ENCODE measurements around the gene THSD4. TPM values are rescaled to one million over a fixed set of nuclear protein-coding genes. Genes with fewer than 3 reads are reported as not detected.

The THSD4 gene
- polyA plus RNA-seq, 2 of the 4 experiments (the other 2 are of a cell fraction), result 15.8 to 40.7 TPM

DNA sequence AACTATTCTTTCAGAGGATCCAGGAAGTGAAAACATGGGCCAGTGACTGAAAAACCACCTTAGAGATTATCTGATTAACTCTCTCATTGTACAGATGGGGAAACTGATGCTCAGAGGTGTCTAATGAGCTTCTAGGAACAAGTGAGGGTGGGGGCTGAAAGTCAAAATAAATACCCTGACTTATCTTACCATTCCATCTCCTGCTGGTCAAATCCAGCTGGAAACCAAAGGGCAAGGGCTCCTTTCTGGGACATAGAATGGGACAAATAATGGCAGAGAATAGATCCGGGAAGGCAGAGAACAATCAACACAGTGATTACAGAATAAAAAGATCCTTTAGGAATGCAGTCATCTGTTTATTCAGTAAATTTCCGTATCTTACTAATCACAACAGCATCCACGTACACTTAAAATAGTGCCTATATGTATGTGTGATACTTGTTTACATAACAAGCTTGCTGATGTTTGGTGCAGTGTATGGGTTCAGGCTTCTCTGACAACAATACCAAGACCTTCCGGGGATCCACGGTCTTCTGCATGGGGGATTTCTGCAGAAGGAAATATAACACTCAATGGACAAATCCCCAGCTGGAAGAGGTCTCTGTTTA, 173.2 kb downstream of the THSD4 start (continued):
- TF ChIP-seq, protein P1, sequence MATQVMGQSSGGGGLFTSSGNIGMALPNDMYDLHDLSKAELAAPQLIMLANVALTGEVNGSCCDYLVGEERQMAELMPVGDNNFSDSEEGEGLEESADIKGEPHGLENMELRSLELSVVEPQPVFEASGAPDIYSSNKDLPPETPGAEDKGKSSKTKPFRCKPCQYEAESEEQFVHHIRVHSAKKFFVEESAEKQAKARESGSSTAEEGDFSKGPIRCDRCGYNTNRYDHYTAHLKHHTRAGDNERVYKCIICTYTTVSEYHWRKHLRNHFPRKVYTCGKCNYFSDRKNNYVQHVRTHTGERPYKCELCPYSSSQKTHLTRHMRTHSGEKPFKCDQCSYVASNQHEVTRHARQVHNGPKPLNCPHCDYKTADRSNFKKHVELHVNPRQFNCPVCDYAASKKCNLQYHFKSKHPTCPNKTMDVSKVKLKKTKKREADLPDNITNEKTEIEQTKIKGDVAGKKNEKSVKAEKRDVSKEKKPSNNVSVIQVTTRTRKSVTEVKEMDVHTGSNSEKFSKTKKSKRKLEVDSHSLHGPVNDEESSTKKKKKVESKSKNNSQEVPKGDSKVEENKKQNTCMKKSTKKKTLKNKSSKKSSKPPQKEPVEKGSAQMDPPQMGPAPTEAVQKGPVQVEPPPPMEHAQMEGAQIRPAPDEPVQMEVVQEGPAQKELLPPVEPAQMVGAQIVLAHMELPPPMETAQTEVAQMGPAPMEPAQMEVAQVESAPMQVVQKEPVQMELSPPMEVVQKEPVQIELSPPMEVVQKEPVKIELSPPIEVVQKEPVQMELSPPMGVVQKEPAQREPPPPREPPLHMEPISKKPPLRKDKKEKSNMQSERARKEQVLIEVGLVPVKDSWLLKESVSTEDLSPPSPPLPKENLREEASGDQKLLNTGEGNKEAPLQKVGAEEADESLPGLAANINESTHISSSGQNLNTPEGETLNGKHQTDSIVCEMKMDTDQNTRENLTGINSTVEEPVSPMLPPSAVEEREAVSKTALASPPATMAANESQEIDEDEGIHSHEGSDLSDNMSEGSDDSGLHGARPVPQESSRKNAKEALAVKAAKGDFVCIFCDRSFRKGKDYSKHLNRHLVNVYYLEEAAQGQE (IDR thresholded peaks at IDR 0.05), result no peak
- TF ChIP-seq MAZ (IDR thresholded peaks at IDR 0.05; ENCODE audit: borderline replicate concordance, low read depth, low read length) (no peak), EP300 (IDR thresholded peaks at IDR 0.05) (peak in 1 of 2 experiments; percentile 16; a peak in 1 of 5 replicates), ZC3H11A (IDR thresholded peaks at IDR 0.05) (no peak), JUNB (IDR thresholded peaks at IDR 0.05) (no peak), GATA3 (IDR thresholded peaks at IDR 0.05; ENCODE audit: borderline replicate concordance) (peak; percentile 29; the same call in 1 of the 2 replicates), FOXS1 (CRISPR knock-in tag; IDR thresholded peaks at IDR 0.05) (no peak), TP53 (CRISPR knock-in tag; IDR thresholded peaks at IDR 0.05) (0 out of 2 replicates have a peak, but pooled peaks have one; percentile 34), ZNF302 (CRISPR knock-in tag; IDR thresholded peaks at IDR 0.05) (no peak), HOXA7 (CRISPR knock-in tag; IDR thresholded peaks at IDR 0.05) (no peak), NPAS2 (CRISPR knock-in tag; IDR thresholded peaks at IDR 0.05; ENCODE audit: borderline replicate concordance) (no peak), CHD2 (IDR thresholded peaks at IDR 0.05; ENCODE audit: low read length, partially characterized antibody) (no peak), RFX5 (IDR thresholded peaks at IDR 0.05) (no peak), FOSB (CRISPR knock-in tag; IDR thresholded peaks at IDR 0.05) (no peak), MAFK (IDR thresholded peaks at IDR 0.05; ENCODE audit: partially characterized antibody) (no peak), RCOR1 (IDR thresholded peaks at IDR 0.05; ENCODE audit: low read depth, low read length) (no peak), CBX8 (IDR thresholded peaks at IDR 0.05) (no peak), FOSL2 (IDR thresholded peaks at IDR 0.05) (no peak), FOSL2 (CRISPR knock-in tag; IDR thresholded peaks at IDR 0.05) (peak; percentile 43; the same call in 1 of the 2 replicates), HDAC2 (IDR thresholded peaks at IDR 0.05) (no peak), ZSCAN20 (CRISPR knock-in tag; IDR thresholded peaks at IDR 0.05) (no peak), RARB (CRISPR knock-in tag; IDR thresholded peaks at IDR 0.05) (no peak), JUN (IDR thresholded peaks at IDR 0.05) (no peak), CHD4 (IDR thresholded peaks at IDR 0.05; ENCODE audit: borderline replicate concordance) (no peak), HOXB13 (CRISPR knock-in tag; IDR thresholded peaks at IDR 0.05; ENCODE audit: low read depth) (no peak), MYC (IDR thresholded peaks at IDR 0.05; ENCODE audit: borderline replicate concordance, low read length) (no peak), CBX2 (IDR thresholded peaks at IDR 0.05; ENCODE audit: borderline replicate concordance, low read depth) (no peak), EHF (CRISPR knock-in tag; IDR thresholded peaks at IDR 0.05) (no peak), HEYL (CRISPR knock-in tag; IDR thresholded peaks at IDR 0.05) (no peak)
- TF ChIP-seq, protein P2, sequence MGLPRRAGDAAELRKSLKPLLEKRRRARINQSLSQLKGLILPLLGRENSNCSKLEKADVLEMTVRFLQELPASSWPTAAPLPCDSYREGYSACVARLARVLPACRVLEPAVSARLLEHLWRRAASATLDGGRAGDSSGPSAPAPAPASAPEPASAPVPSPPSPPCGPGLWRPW (IDR thresholded peaks at IDR 0.05), result no peak
- TF ChIP-seq, protein P3, sequence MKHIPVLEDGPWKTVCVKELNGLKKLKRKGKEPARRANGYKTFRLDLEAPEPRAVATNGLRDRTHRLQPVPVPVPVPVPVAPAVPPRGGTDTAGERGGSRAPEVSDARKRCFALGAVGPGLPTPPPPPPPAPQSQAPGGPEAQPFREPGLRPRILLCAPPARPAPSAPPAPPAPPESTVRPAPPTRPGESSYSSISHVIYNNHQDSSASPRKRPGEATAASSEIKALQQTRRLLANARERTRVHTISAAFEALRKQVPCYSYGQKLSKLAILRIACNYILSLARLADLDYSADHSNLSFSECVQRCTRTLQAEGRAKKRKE (CRISPR knock-in tag; IDR thresholded peaks at IDR 0.05; ENCODE audit: low read depth), result no peak
- TF ChIP-seq, protein P4, sequence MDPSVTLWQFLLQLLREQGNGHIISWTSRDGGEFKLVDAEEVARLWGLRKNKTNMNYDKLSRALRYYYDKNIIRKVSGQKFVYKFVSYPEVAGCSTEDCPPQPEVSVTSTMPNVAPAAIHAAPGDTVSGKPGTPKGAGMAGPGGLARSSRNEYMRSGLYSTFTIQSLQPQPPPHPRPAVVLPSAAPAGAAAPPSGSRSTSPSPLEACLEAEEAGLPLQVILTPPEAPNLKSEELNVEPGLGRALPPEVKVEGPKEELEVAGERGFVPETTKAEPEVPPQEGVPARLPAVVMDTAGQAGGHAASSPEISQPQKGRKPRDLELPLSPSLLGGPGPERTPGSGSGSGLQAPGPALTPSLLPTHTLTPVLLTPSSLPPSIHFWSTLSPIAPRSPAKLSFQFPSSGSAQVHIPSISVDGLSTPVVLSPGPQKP (IDR thresholded peaks at IDR 0.05; ENCODE audit: low read depth, low read length), result no peak
- TF ChIP-seq, protein P5, sequence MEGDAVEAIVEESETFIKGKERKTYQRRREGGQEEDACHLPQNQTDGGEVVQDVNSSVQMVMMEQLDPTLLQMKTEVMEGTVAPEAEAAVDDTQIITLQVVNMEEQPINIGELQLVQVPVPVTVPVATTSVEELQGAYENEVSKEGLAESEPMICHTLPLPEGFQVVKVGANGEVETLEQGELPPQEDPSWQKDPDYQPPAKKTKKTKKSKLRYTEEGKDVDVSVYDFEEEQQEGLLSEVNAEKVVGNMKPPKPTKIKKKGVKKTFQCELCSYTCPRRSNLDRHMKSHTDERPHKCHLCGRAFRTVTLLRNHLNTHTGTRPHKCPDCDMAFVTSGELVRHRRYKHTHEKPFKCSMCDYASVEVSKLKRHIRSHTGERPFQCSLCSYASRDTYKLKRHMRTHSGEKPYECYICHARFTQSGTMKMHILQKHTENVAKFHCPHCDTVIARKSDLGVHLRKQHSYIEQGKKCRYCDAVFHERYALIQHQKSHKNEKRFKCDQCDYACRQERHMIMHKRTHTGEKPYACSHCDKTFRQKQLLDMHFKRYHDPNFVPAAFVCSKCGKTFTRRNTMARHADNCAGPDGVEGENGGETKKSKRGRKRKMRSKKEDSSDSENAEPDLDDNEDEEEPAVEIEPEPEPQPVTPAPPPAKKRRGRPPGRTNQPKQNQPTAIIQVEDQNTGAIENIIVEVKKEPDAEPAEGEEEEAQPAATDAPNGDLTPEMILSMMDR (IDR thresholded peaks at IDR 0.05), result no peak
- TF ChIP-seq, protein P6, sequence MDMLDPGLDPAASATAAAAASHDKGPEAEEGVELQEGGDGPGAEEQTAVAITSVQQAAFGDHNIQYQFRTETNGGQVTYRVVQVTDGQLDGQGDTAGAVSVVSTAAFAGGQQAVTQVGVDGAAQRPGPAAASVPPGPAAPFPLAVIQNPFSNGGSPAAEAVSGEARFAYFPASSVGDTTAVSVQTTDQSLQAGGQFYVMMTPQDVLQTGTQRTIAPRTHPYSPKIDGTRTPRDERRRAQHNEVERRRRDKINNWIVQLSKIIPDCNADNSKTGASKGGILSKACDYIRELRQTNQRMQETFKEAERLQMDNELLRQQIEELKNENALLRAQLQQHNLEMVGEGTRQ (IDR thresholded peaks at IDR 0.05), result no peak
- TF ChIP-seq, protein P7, sequence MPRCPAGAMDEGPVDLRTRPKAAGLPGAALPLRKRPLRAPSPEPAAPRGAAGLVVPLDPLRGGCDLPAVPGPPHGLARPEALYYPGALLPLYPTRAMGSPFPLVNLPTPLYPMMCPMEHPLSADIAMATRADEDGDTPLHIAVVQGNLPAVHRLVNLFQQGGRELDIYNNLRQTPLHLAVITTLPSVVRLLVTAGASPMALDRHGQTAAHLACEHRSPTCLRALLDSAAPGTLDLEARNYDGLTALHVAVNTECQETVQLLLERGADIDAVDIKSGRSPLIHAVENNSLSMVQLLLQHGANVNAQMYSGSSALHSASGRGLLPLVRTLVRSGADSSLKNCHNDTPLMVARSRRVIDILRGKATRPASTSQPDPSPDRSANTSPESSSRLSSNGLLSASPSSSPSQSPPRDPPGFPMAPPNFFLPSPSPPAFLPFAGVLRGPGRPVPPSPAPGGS (IDR thresholded peaks at IDR 0.05), result no peak

Data from A549 (cell line).